Measurements from ENCODE around the gene ELMOD3.
A peak's percentile ranks its signal among the peaks of the same experiment; 100 is the strongest.

The ELMOD3 gene

DNA sequence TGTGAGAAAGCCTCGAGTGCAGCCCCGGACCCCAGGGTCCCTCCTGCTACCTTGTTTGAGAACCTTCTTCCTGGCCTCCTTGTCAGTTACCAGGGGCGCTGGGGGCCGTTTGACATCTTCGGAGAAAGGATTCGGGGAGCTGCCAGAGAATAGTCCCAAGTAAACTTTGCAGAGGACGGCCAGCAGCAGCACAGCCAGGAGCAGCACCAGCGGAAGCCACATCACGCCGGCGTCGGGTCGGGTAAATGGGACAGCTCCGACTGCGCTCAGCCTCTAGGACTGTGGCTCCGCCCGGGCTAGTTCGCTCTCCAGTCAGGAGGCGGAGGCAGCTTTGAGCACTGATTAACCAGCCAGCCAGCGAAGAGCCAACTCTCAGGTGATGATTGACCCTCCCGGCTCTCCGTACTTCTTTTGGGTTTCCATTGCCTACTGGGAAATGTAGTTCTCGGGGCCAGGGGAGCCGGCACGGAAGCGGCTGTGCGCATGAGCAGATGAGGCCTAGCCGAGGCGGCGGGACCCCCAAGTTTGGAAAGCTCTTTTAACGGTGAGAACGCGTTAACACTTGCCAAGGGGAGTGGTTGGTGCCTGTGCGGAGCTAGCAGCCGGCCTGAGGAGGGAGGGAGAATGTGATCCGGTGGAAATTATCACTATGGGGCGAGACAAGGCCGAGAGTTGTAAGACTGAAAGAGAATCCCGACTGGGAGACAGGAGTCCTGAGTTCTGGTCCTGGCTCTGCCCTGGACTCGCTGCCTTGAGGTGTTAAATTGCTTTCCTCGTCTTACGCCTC is at the start of gene ELMOD3, which contains the start of gene RETSAT:
TSS of gene ELMOD3 (plus strand) at position 484 of the 787 bp plus-strand sequence. CDS start 2,430 bp downstream, outside the sequence.
TSS of gene RETSAT (minus strand) at position 243 of the 787 bp plus-strand sequence. CDS start at position 222, 21 bp downstream.
- H3K36me3 ChIP-seq (replicated peaks), result peaks cover 16% of the 10 kb centered on the region
- no peaks in the 10 kb centered on the region for H3K27me3 ChIP-seq (replicated peaks)
- in situ Hi-C loops (cut with HindIII; ENCODE audit: low pct_ligation_motif_present, low sequenced_read_pairs), result no loop called here
- peak within 1 kb of the TSS; percentile 99 for H3K4me3 ChIP-seq (ENCODE audit: low read depth, low read length)
- peak within 1 kb of the TSS; percentile 51 for H3K27ac ChIP-seq
- TF ChIP-seq, protein P1, sequence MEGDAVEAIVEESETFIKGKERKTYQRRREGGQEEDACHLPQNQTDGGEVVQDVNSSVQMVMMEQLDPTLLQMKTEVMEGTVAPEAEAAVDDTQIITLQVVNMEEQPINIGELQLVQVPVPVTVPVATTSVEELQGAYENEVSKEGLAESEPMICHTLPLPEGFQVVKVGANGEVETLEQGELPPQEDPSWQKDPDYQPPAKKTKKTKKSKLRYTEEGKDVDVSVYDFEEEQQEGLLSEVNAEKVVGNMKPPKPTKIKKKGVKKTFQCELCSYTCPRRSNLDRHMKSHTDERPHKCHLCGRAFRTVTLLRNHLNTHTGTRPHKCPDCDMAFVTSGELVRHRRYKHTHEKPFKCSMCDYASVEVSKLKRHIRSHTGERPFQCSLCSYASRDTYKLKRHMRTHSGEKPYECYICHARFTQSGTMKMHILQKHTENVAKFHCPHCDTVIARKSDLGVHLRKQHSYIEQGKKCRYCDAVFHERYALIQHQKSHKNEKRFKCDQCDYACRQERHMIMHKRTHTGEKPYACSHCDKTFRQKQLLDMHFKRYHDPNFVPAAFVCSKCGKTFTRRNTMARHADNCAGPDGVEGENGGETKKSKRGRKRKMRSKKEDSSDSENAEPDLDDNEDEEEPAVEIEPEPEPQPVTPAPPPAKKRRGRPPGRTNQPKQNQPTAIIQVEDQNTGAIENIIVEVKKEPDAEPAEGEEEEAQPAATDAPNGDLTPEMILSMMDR (IDR thresholded peaks at IDR 0.05; ENCODE audit: low read depth, low read length, missing control alignments), result no peak
- peak; percentile 100 for DNase-seq

DNA sequence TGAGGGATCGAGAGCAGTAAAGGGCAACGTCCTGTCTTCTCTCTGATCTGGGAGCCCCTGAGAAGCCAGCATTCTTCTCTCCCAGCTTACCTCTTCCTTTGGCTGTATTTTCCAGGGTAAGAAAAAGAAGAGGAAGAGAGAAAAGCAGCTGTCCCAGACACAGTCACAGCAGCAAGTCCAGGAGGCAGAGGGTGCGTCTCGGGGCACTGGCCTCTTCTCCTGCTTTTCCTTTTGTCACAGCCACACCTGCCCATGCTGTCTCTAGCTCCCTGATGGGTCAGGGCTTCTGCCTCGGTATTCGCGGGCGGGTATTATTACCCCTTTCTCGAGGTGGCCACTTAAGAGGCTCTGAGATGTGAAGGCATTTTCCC is 47.1 kb upstream of the ELMOD3 start:
- in situ Hi-C loops (cut with HindIII; ENCODE audit: low pct_ligation_motif_present, low sequenced_read_pairs), result no loop called here
- DNase-seq, result no peak
- no peak overlapping the region for H3K27ac ChIP-seq
- no peaks in the 10 kb centered on the region for H3K36me3 ChIP-seq (replicated peaks)
- H3K27me3 ChIP-seq (replicated peaks), result no peaks in the 10 kb centered on the region
- no peak overlapping the region for H3K4me3 ChIP-seq (ENCODE audit: low read depth, low read length)
- TF ChIP-seq, protein P1 (IDR thresholded peaks at IDR 0.05; ENCODE audit: low read depth, low read length, missing control alignments), result no peak

DNA sequence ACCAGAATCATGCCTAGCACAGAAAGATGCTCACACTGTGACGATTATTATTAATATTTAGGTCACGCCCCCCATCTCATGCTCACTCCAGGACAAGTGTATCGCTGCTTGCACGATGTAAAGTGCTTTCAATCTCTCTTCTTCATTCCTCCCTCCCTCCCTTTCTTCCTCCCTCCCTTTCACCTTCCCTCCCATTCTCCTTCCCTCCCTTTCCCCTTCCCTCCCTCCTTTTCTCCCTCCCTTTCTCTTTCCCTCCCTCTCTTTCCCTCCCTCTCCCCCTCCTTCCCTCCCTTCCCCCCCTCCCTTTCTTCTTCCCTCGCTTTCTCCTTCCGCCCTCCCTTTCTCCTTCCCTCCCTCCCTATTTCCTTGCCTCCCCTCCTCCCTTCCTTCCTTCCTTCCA is 46.4 kb upstream of the ELMOD3 start:
- H3K27me3 ChIP-seq (replicated peaks), result no peaks in the 10 kb centered on the region
- DNase-seq, result no peak
- TF ChIP-seq, protein P1 (IDR thresholded peaks at IDR 0.05; ENCODE audit: low read depth, low read length, missing control alignments), result no peak
- H3K27ac ChIP-seq, result no peak overlapping the region
- in situ Hi-C loops (cut with HindIII; ENCODE audit: low pct_ligation_motif_present, low sequenced_read_pairs), result no loop called here
- no peak overlapping the region for H3K4me3 ChIP-seq (ENCODE audit: low read depth, low read length)
- H3K36me3 ChIP-seq (replicated peaks), result no peaks in the 10 kb centered on the region

DNA sequence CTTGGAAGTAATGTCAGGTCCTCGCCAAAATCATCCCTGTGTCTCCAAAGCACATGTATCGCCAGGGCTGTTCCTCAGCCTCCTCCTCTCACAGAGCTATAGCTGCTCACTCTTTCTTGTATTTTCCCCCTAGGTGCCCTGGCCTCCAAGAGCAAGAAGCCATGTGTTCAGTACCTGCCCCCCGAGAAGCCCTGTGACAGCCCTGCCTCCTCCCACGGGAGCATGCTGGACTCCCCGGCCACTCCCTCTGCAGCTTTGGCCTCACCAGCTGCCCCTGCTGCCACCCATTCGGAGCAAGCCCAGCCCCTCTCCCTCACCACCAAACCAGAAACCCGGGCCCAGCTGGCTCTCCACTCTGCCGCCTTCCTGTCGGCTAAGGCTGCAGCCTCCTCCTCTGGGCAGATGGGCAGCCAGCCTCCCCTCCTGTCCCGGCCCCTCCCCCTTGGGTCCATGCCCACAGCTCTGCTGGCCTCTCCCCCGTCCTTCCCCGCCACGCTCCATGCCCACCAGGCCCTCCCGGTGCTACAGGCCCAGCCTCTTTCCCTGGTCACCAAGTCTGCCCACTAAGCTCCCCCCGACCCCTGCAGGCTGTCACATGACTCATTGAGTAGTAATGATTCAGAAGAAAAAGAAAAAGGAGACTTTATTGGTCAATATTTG is 45.5 kb upstream of the ELMOD3 start:
- H3K36me3 ChIP-seq (replicated peaks), result no peaks in the 10 kb centered on the region
- DNase-seq, result no peak
- no peaks in the 10 kb centered on the region for H3K27me3 ChIP-seq (replicated peaks)
- TF ChIP-seq, protein P1 (IDR thresholded peaks at IDR 0.05; ENCODE audit: low read depth, low read length, missing control alignments), result no peak
- H3K4me3 ChIP-seq (ENCODE audit: low read depth, low read length), result no peak overlapping the region
- H3K27ac ChIP-seq, result no peak overlapping the region
- in situ Hi-C loops (cut with HindIII; ENCODE audit: low pct_ligation_motif_present, low sequenced_read_pairs), result no loop called here

DNA sequence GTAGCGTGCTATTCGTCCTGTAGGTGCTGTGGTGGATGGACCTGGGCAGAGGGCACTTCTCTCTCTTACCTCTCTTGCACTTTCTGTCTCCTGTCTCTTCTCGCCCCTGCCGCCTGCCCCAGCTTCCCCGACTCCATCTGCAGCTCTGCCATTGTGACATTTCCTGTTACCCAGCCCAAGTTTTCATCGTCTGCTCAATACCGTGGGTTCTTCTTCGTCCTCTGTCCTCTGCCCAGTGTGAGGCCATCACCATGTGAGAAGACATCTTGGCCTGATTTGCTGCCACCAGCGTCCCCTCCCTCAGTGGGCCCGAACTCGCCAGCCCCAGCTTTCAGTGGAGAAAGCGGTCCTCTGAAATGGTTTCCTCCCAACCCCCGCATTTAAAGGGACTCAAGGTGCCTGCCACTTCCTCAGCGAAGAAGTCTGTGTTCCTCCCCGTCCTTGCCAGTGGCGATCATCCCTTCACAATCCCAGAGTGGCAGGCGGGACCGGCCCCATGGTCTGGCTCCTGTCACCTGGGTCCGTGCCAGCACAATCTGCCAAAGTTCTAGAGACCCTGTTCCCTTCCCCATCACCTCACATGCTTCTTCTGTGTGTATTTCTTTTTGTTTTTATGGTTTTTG is 44.8 kb upstream of the ELMOD3 start:
- in situ Hi-C loops (cut with HindIII; ENCODE audit: low pct_ligation_motif_present, low sequenced_read_pairs), result no loop called here
- Histone ChIP-seq H3K36me3 (replicated peaks) (no peaks in the 10 kb centered on the region), H3K27me3 (replicated peaks) (no peaks in the 10 kb centered on the region), H3K27ac (no peak overlapping the region), H3K4me3 (ENCODE audit: low read depth, low read length) (no peak overlapping the region)
- TF ChIP-seq, protein P1 (IDR thresholded peaks at IDR 0.05; ENCODE audit: low read depth, low read length, missing control alignments), result no peak
- no peak for DNase-seq
